22Rv1 (cell line): ENCODE data around the gene ASMT.

Experiments
- CTCF ChIP-seq: fragments of 450-650 bp; IDR thresholded peaks from 2 replicates; pipeline ENCODE4 v1.5.1; 2017; ENCODE audit warnings: mild to moderate bottlenecking
- ZFX ChIP-seq: fragments of 450-650 bp; IDR thresholded peaks from 2 replicates; pipeline ENCODE4 v1.6.1; 2017; ENCODE audit warnings: antibody characterized with exemption, borderline replicate concordance

GRCh38 chrX:1658071-1658491 lies 43.2 kb downstream of the ASMT start:
- no peak for TF ChIP-seq CTCF
- no peak for TF ChIP-seq ZFX
